ENCODE measurements around the gene TWIST1.

The TWIST1 gene

DNA sequence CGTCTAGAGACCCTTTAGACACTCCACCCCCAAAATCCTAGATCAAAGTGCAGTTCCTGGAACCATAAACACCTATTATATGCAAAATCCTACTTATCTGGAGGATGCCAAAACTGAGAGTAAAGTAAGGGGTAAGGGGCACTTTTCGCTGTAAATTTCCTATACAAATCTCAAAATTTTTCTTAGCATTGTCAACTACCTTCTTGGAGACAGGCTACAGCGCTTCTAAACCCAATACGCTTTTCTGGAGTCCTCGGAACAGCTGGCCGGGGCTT, 10.4 kb downstream of the TWIST1 start:
- Histone ChIP-seq H3K4me3 (ENCODE audit: low read depth, low read length) (peak overlapping the region; percentile 28), H3K27ac (no peak overlapping the region), H3K4me2 (ENCODE audit: low read length) (peak overlapping the region; percentile 28), H3K9me3 (ENCODE audit: control insufficient read depth, low read length) (no peaks in the 10 kb centered on the region), H3K36me3 (ENCODE audit: control insufficient read depth, insufficient read depth, low read length) (no peaks in the 10 kb centered on the region), H3K4me1 (no peaks in the 10 kb centered on the region), H3K9ac (no peak overlapping the region), H3K79me2 (no peaks in the 10 kb centered on the region), H2AFZ (no peak overlapping the region), H3K27me3 (ENCODE audit: control insufficient read depth, insufficient read depth, low read length) (peaks cover 14% of the 10 kb centered on the region)
- TF ChIP-seq CTCF (IDR thresholded peaks at IDR 0.05) = no peak

- Histone ChIP-seq H3K4me3 (ENCODE audit: low read depth, low read length) (no peak overlapping the region), H3K4me2 (ENCODE audit: low read length) (peak overlapping the region; percentile 12), H3K36me3 (ENCODE audit: control insufficient read depth, insufficient read depth, low read length) (no peaks in the 10 kb centered on the region), H3K9me3 (ENCODE audit: control insufficient read depth, low read length) (no peaks in the 10 kb centered on the region), H3K27ac (no peak overlapping the region), H3K4me1 (no peaks in the 10 kb centered on the region), H2AFZ (no peak overlapping the region), H3K27me3 (ENCODE audit: control insufficient read depth, insufficient read depth, low read length) (peaks cover 17% of the 10 kb centered on the region), H3K9ac (no peak overlapping the region), H3K79me2 (no peaks in the 10 kb centered on the region)
- no peak for TF ChIP-seq CTCF (IDR thresholded peaks at IDR 0.05)
Measured at GRCh38 chr7:19106241-19107080, 11.0 kb downstream of the TWIST1 start.

GRCh38 chr7:19105546-19105945, 11.9 kb downstream of the TWIST1 start:
- Histone ChIP-seq H3K4me3 (ENCODE audit: low read depth, low read length) (no peak overlapping the region), H3K36me3 (ENCODE audit: control insufficient read depth, insufficient read depth, low read length) (no peaks in the 10 kb centered on the region), H3K27ac (no peak overlapping the region), H3K9me3 (ENCODE audit: control insufficient read depth, low read length) (no peaks in the 10 kb centered on the region), H2AFZ (no peak overlapping the region), H3K79me2 (no peaks in the 10 kb centered on the region), H3K4me2 (ENCODE audit: low read length) (no peak overlapping the region), H3K27me3 (ENCODE audit: control insufficient read depth, insufficient read depth, low read length) (peaks cover 17% of the 10 kb centered on the region), H3K4me1 (no peaks in the 10 kb centered on the region), H3K9ac (no peak overlapping the region)
- no peak for TF ChIP-seq CTCF (IDR thresholded peaks at IDR 0.05)

DNA sequence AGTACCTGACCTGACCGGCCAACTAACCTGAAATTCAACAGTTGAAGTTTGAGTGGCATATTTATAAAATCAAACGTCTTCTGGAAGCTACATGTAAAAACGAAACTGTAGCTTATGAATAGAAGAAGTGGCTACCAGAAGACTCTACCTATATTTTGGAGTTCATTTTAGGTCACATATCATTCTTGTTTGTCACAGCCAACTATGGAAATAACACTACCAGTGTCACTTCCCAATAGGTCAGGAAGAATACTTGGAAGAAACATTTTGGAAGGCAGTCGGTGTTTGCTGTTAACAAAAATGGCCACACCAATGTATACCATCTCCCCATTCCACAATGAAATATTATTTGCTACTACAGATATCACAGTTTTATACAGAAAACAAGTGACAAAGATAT, 12.6 kb downstream of the TWIST1 start:
- H3K27me3 ChIP-seq (ENCODE audit: control insufficient read depth, insufficient read depth, low read length) = peaks cover 17% of the 10 kb centered on the region
- TF ChIP-seq CTCF (IDR thresholded peaks at IDR 0.05) = no peak
- no peak overlapping the region for H3K27ac ChIP-seq
- no peaks in the 10 kb centered on the region for H3K9me3 ChIP-seq (ENCODE audit: control insufficient read depth, low read length)
- H2AFZ ChIP-seq = no peak overlapping the region
- no peaks in the 10 kb centered on the region for H3K79me2 ChIP-seq
- no peaks in the 10 kb centered on the region for H3K36me3 ChIP-seq (ENCODE audit: control insufficient read depth, insufficient read depth, low read length)
- H3K4me1 ChIP-seq = no peaks in the 10 kb centered on the region
- H3K4me2 ChIP-seq (ENCODE audit: low read length) = no peak overlapping the region
- H3K4me3 ChIP-seq (ENCODE audit: low read depth, low read length) = no peak overlapping the region
- H3K9ac ChIP-seq = no peak overlapping the region

- Histone ChIP-seq H3K9ac (no peak overlapping the region), H3K4me3 (ENCODE audit: low read depth, low read length) (no peak overlapping the region), H3K9me3 (ENCODE audit: control insufficient read depth, low read length) (no peaks in the 10 kb centered on the region), H3K4me2 (ENCODE audit: low read length) (no peak overlapping the region), H3K4me1 (no peaks in the 10 kb centered on the region), H2AFZ (no peak overlapping the region), H3K27me3 (ENCODE audit: control insufficient read depth, insufficient read depth, low read length) (peaks cover 14% of the 10 kb centered on the region), H3K36me3 (ENCODE audit: control insufficient read depth, insufficient read depth, low read length) (no peaks in the 10 kb centered on the region), H3K27ac (no peak overlapping the region), H3K79me2 (no peaks in the 10 kb centered on the region)
- TF ChIP-seq CTCF (IDR thresholded peaks at IDR 0.05) = no peak
Measured at GRCh38 chr7:19102884-19103283, 14.6 kb downstream of the TWIST1 start.
